ENCODE data around the gene SLCO1A2.

GRCh38 chr12:21289698-21290097 lies 45.0 kb downstream of the SLCO1A2 start:
- TF ChIP-seq CTCF (IDR thresholded peaks at IDR 0.05), result no peak
- TF ChIP-seq POLR2A (IDR thresholded peaks at IDR 0.05), result no peak
- TF ChIP-seq POLR2AphosphoS5 (IDR thresholded peaks at IDR 0.05), result no peak
